Adrenal gland (tissue), 12 donors: Measurements from ENCODE around the gene CYBA. TPM values are rescaled to one million over a fixed set of nuclear protein-coding genes. Genes with fewer than 3 reads are reported as not detected.

ENCODE experiments used
- DNase-seq, 7 donors: peaks; one replicate each; pipeline ENCODE4 v3.0.0-alpha.2; 2019 to 2020
- H3K27ac ChIP-seq, 5 donors: fragments of 200-600 bp; sonication (generic) in 4 of 5; 1 replicate in 3 of 5; 2 replicates in 2 of 5; pipeline versions ENCODE4 v1.5.1 to v1.8.0; 2016 to 2020; ENCODE audit warnings: mild to moderate bottlenecking in 1 of 5
- H3K27me3 ChIP-seq: fragments of 200-600 bp; 2 replicates; pipeline ENCODE4 v1.8.0; 2021
- H3K36me3 ChIP-seq, 2 donors: fragments of 200-600 bp; replicated peaks in 1 of 2; 1 replicate in 1 of 2; 2 replicates in 1 of 2; pipeline versions ENCODE4 v1.5.1 to v1.8.0; 2018 to 2022
- H3K4me1 ChIP-seq, 2 donors: fragments of 200-600 bp; replicated peaks in 1 of 2; 1 replicate in 1 of 2; 2 replicates in 1 of 2; pipeline versions ENCODE4 v1.5.1 to v1.8.0; 2018 to 2021
- H3K4me3 ChIP-seq, 4 donors: fragments of 200-600 bp; sonication (generic) in 3 of 4; one replicate each; pipeline ENCODE4 v1.5.1; 2016 to 2018
- H3K9me3 ChIP-seq, 3 donors: fragments of 200-600 bp; sonication (generic) in 1 of 3; replicated peaks in 1 of 3; 1 replicate in 2 of 3; 2 replicates in 1 of 3; pipeline versions ENCODE4 v1.5.1 to v1.8.0; 2016 to 2021
- CTCF ChIP-seq, 6 experiments: fragments of 450-650 bp in 4 of 6; fragments of 200-600 bp in 2 of 6; sonication (generic) in 1 of 6; IDR thresholded peaks; 1 replicate in 5 of 6; 2 replicates in 1 of 6; pipeline versions ENCODE4 v1.5.1 to v1.8.0; 2016 to 2021; ENCODE audit warnings: antibody characterized with exemption in 6 of 6, mild to moderate bottlenecking in 2 of 6, moderate library complexity in 1 of 6
- POLR2A ChIP-seq, 2 donors: fragments of 450-650 bp; IDR thresholded peaks; one replicate each; pipeline ENCODE4 v1.6.1; 2017; ENCODE audit warnings: antibody characterized with exemption in 2 of 2, mild to moderate bottlenecking in 2 of 2, moderate library complexity in 1 of 2
- WGBS, 4 donors: extraction: QIAGEN DNeasy Blood & Tissue Kit in 2 of 4; methylation state at CpG; one replicate each; pipeline versions ENCODE4 v1.1.5 to v1.1.7; 2013 to 2017; 5-methylcytosine and 5-hydroxymethylcytosine counted together
- intact Hi-C, 2 donors: fragments of 100-400 bp; cut with DNase I; formaldehyde crosslinking; loops; one replicate each; pipeline versions ENCODE4 v1.14.1 to v1.15.0; 2022 to 2023
- polyA plus RNA-seq, 3 donors: library from polyadenylated mRNA; stranded (reverse); fragments of 200-250 nt in 2 of 3; fragments of 350-450 nt in 1 of 3; fragmentation: Illumina TruSeq in 1 of 3; extraction: RNeasy Lipid Tissue Mini Kit (QIAGEN cat#74804) in 1 of 3; gene quantifications; one replicate each; pipeline ENCODE4 v1.2.3, GENCODE V29; 2013 to 2014
- total RNA-seq, 9 donors: library from RNA; depleted of rRNA in 4 of 9; stranded (reverse); fragments of >200 nt in 4 of 9; fragments of 120-200 nt in 1 of 9; fragmentation: NEBNext Ultra II Directional in 1 of 9; extraction: Animal tissue kit (Norgen Biotek cat#: 25700) in 1 of 9; gene quantifications; one replicate each; pipeline versions ENCODE4 v1.1.0 to v1.2.4, GENCODE V29; 2013 to 2023
- donor health status: healthy with polysubstance abuse.
- donor health status: Bipolar disorder and iron deficiency.
- donor health status: DM: yes; HTN: yes; CAD: no.
- donor health status: DM: no; HTN: no; CAD: no.
- donor health status: DM: no; HTN: no; CAD: no.
- donor health status: DM: yes; HTN: yes; CAD: no.

Gene CYBA
- total and polyA plus RNA-seq, 12 donors: 19.6 to 374 (median 155) TPM

DNA sequence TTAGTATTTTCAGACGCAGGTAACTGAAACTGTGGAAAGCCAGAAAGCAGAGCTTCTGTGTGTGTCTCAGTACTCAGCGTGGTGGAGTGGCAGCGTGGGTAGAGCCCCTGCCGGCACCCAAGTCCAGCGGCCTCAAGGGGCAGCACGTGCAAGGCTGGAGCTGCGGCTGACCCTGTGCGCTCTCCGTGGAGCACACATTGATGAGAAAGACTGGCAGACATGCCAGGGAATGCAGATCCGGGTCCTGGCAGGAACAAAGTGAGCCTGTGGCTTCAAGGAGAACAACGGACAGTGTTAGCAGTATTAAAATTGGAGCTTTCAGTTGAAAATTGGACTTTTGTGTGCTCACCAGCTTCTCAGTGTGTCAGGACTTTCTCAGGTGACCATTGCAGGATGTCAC is 57.4 kb downstream of the CYBA start:
- Histone ChIP-seq H3K27me3 (no peaks in the 10 kb centered on the region), H3K4me3 (no peak overlapping the region), H3K27ac (no peak overlapping the region), H3K4me1 (peaks cover 0 to 6% of the 10 kb centered on the region in 2 donors), H3K36me3 (peaks cover 0 to 39% of the 10 kb centered on the region in 2 donors), H3K9me3 (no peaks in the 10 kb centered on the region)
- DNase-seq: no peak
- WGBS, 4 donors: 80 to 95% (median 85%) methylated on average over 11 of the region's 11 CpGs
- TF ChIP-seq POLR2A (IDR thresholded peaks at IDR 0.05) (no peak), CTCF (IDR thresholded peaks at IDR 0.05) (no peak)
- intact Hi-C loops: no loop called here

Other genes starting within 250 kb of the CYBA start
- 10 to 100 TPM in 1 of 9 donors, 1 to 10 TPM in 6, under 1 TPM in 2; 0.69 to 10.2 (median 3.4) TPM for gene ZFPM1, start 197.8 kb downstream of the CYBA start, total RNA-seq
- gene ZFPM1, start 197.8 kb downstream of the CYBA start, polyA plus RNA-seq: 10 to 100 TPM in 1 of 3 donors, 1 to 10 TPM in 1, under 1 TPM in 1; 0.37 to 23.8 (median 7.0) TPM
- 10 to 100 TPM in 8 of 9 donors, 1 to 10 TPM in 1; 6.1 to 40.2 (median 15.2) TPM for gene ZC3H18, start 80.7 kb downstream of the CYBA start, total RNA-seq
- gene ZC3H18, start 80.7 kb downstream of the CYBA start, polyA plus RNA-seq: 10 to 100 TPM; 17.4 to 49.1 (median 34.0) TPM
- gene IL17C, start 12.5 kb downstream of the CYBA start, total RNA-seq: not detected
- not detected for gene IL17C, start 12.5 kb downstream of the CYBA start, polyA plus RNA-seq
- gene MVD, start 12.0 kb upstream of the CYBA start, total RNA-seq: 100 to 1,000 TPM in 2 of 9 donors, 10 to 100 TPM in 7; 25.6 to 293 (median 36.3) TPM
- gene MVD, start 12.0 kb upstream of the CYBA start, polyA plus RNA-seq: 100 to 1,000 TPM in 1 of 3 donors, 10 to 100 TPM in 2; 60.7 to 257 (median 66.9) TPM
- gene SNAI3, start 35.5 kb upstream of the CYBA start, total RNA-seq: 1 to 10 TPM in 1 of 9 donors, under 1 TPM in 6, not detected in 2; 0.06 to 1.7 (median 0.57) TPM
- 1 to 10 TPM in 1 of 3 donors, under 1 TPM in 2; 0.11 to 2.1 (median 0.44) TPM for gene SNAI3, start 35.5 kb upstream of the CYBA start, polyA plus RNA-seq
- gene RNF166, start 55.4 kb upstream of the CYBA start, total RNA-seq: 10 to 100 TPM in 8 of 9 donors, 1 to 10 TPM in 1; 8.7 to 40.6 (median 30.2) TPM
- 10 to 100 TPM in 2 of 3 donors, 1 to 10 TPM in 1; 3.0 to 86.3 (median 25.1) TPM for gene RNF166, start 55.4 kb upstream of the CYBA start, polyA plus RNA-seq
- 10 to 100 TPM in 5 of 9 donors, 1 to 10 TPM in 4; 7.9 to 24.7 (median 11.5) TPM for gene CTU2, start 55.5 kb upstream of the CYBA start, total RNA-seq
- gene CTU2, start 55.5 kb upstream of the CYBA start, polyA plus RNA-seq: 10 to 100 TPM in 2 of 3 donors, 1 to 10 TPM in 1; 3.6 to 43.8 (median 32.5) TPM
- 100 to 1,000 TPM in 2 of 9 donors, 10 to 100 TPM in 6, 1 to 10 TPM in 1; 7.9 to 119 (median 91.6) TPM for gene PIEZO1, start 134.2 kb upstream of the CYBA start, total RNA-seq
- gene PIEZO1, start 134.2 kb upstream of the CYBA start, polyA plus RNA-seq: 100 to 1,000 TPM in 2 of 3 donors, 10 to 100 TPM in 1; 16.6 to 327 (median 259) TPM
- gene CDT1, start 152.7 kb upstream of the CYBA start, total RNA-seq: 1 to 10 TPM in 7 of 9 donors, under 1 TPM in 1, not detected in 1; 0.52 to 5.7 (median 2.1) TPM
- under 1 TPM; 0.29 to 0.44 (median 0.40) TPM for gene CDT1, start 152.7 kb upstream of the CYBA start, polyA plus RNA-seq
- 100 to 1,000 TPM; 145 to 297 (median 187) TPM for gene APRT, start 160.9 kb upstream of the CYBA start, total RNA-seq
- 100 to 1,000 TPM; 116 to 227 (median 121) TPM for gene APRT, start 160.9 kb upstream of the CYBA start, polyA plus RNA-seq
- 10 to 100 TPM; 12.6 to 57.0 (median 35.9) TPM for gene GALNS, start 205.9 kb upstream of the CYBA start, total RNA-seq
- 10 to 100 TPM; 33.3 to 63.1 (median 37.2) TPM for gene GALNS, start 205.9 kb upstream of the CYBA start, polyA plus RNA-seq
- gene TRAPPC2L, start 206.1 kb upstream of the CYBA start, total RNA-seq: 100 to 1,000 TPM in 6 of 9 donors, 10 to 100 TPM in 3; 56.7 to 279 (median 121) TPM
- 100 to 1,000 TPM; 150 to 259 (median 250) TPM for gene TRAPPC2L, start 206.1 kb upstream of the CYBA start, polyA plus RNA-seq
- 1 to 10 TPM in 1 of 9 donors, under 1 TPM in 4, not detected in 4; 0.22 to 3.3 (median 0.41) TPM for gene PABPN1L, start 215.6 kb upstream of the CYBA start, total RNA-seq
- 1 to 10 TPM in 2 of 3 donors, under 1 TPM in 1; 0.56 to 1.6 (median 1.1) TPM for gene PABPN1L, start 215.6 kb upstream of the CYBA start, polyA plus RNA-seq